Choroid plexus epithelial cell (primary cell): ENCODE results near the gene LAMB3.

Experiments
- DNase-seq: peaks from one replicate; pipeline ENCODE4 v3.0.0-alpha.2; 2010; ENCODE audit warnings: low read depth
- H3K4me3 ChIP-seq: 2 replicates; pipeline ENCODE4 v1.5.1; 2011; ENCODE audit warnings: low read depth, mild to moderate bottlenecking, control low read depth, low read length, moderate library complexity
- CTCF ChIP-seq: conservative IDR thresholded peaks from 2 replicates; pipeline ENCODE4 v1.5.1; 2011; ENCODE audit warnings: low read depth, mild to moderate bottlenecking, control low read depth, inconsistent platforms, low read length, moderate library complexity

LAMB3 gene

GRCh38 chr1:209647156-209647555 is 5.1 kb downstream of the LAMB3 start:
- DNase-seq = no peak
- no peak for TF ChIP-seq CTCF
- H3K4me3 ChIP-seq = no peak overlapping the region

GRCh38 chr1:209646558-209646957 is 5.7 kb downstream of the LAMB3 start:
- no peak overlapping the region for H3K4me3 ChIP-seq
- TF ChIP-seq CTCF = peak; percentile 57
- peak; percentile 52 for DNase-seq

GRCh38 chr1:209645574-209646452 is 6.4 kb downstream of the LAMB3 start:
- H3K4me3 ChIP-seq = no peak overlapping the region
- TF ChIP-seq CTCF = no peak
- DNase-seq = no peak

GRCh38 chr1:209643285-209644020 is 8.8 kb downstream of the LAMB3 start:
- DNase-seq = peak; percentile 65
- no peak for TF ChIP-seq CTCF
- H3K4me3 ChIP-seq = no peak overlapping the region

GRCh38 chr1:209642816-209643215 is 9.4 kb downstream of the LAMB3 start:
- TF ChIP-seq CTCF = no peak
- no peak for DNase-seq
- no peak overlapping the region for H3K4me3 ChIP-seq

- DNase-seq = peak; percentile 37
Observed at GRCh38 chr1:209641832-209642172, 10.4 kb downstream of the LAMB3 start.

More at GRCh38 chr1:209641832-209642172, 10.4 kb downstream of the LAMB3 start:
- no peak for TF ChIP-seq CTCF
- H3K4me3 ChIP-seq = no peak overlapping the region
